ENCODE data around the gene CHMP1B. TPM values are rescaled to one million over a fixed set of nuclear protein-coding genes. Genes with fewer than 3 reads are reported as not detected.

CHMP1B gene
- total RNA-seq, 4 donors from 2014 or later: 39.0 to 82.1 (median 62.2) TPM

GRCh38 chr18:11821208-11821607, 30.0 kb upstream of the CHMP1B start:
- H3K27me3 ChIP-seq: no peaks in the 10 kb centered on the region
- H3K36me3 ChIP-seq: no peaks in the 10 kb centered on the region
- intact Hi-C loops (cut with DNase I; ENCODE audit: low total_unique reads) (no loop called here), in situ Hi-C loops (cut with MboI; ENCODE audit: low pct_ligation_motif_present in 1 of 4, low pct_unique_long_range_greater_than_20kb in 1 of 4, low sequenced_read_pairs in 3 of 4) (no loop called here)
- 87 to 89% methylated on average over 7 of the region's 7 CpGs for WGBS, 2 donors (ENCODE audit: low coverage in 1 of 2)
- DNase-seq: no peak
- H3K27ac ChIP-seq: no peak overlapping the region
- no peak overlapping the region for H3K4me3 ChIP-seq
- H3K4me1 ChIP-seq: no peaks in the 10 kb centered on the region
- H3K9me3 ChIP-seq: no peaks in the 10 kb centered on the region
- TF ChIP-seq CTCF (IDR thresholded peaks at IDR 0.05) (no peak), POLR2AphosphoS5 (IDR thresholded peaks at IDR 0.05) (no peak), POLR2A (IDR thresholded peaks at IDR 0.05) (no peak), EP300 (IDR thresholded peaks at IDR 0.05; ENCODE audit: low read depth) (no peak)

DNA sequence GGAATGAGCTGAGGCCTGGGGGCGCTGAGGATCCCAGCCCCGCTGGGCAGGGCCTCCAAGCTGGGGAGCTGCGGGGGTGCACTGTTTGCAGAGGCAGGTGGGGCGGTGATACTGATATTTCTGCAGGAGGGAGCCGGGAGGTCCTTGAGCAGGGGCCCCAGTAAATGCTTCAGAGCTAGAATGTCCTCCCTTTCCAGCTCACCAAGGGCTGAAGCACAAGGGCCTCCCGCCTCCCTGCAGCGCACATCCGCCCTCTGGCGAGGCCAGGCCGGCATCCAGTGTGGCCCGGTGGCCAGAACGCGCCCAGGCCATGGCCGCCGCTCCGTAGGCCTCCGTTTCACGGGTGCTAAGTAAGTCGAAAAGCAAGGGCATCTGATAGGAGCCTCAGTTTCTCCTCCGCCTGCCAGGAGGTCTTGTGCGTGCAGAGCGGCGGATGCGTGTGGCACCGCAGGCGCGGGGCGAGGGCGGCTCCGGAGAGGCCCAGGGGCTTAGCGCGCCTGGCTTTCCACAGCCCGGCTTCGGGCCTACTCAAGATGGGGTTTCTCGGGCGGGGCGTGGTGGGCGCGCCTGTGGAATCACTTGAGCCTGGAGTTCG, 29.5 kb upstream of the CHMP1B start:
- in situ Hi-C loops (cut with MboI; ENCODE audit: low pct_ligation_motif_present in 1 of 4, low pct_unique_long_range_greater_than_20kb in 1 of 4, low sequenced_read_pairs in 3 of 4) (no loop called here), intact Hi-C loops (cut with DNase I; ENCODE audit: low total_unique reads) (no loop called here)
- no peaks in the 10 kb centered on the region for H3K4me1 ChIP-seq
- TF ChIP-seq EP300 (IDR thresholded peaks at IDR 0.05; ENCODE audit: low read depth) (no peak), CTCF (IDR thresholded peaks at IDR 0.05) (no peak), POLR2AphosphoS5 (IDR thresholded peaks at IDR 0.05) (no peak), POLR2A (IDR thresholded peaks at IDR 0.05) (no peak)
- H3K27me3 ChIP-seq: no peaks in the 10 kb centered on the region
- WGBS, 2 donors (ENCODE audit: low coverage in 1 of 2): 62 to 91% methylated on average over 2 to 38 of the region's 40 CpGs
- H3K36me3 ChIP-seq: no peaks in the 10 kb centered on the region
- H3K9me3 ChIP-seq: no peaks in the 10 kb centered on the region
- H3K27ac ChIP-seq: no peak overlapping the region
- no peak overlapping the region for H3K4me3 ChIP-seq
- no peak for DNase-seq

GRCh38 chr18:11823545-11823944, 27.7 kb upstream of the CHMP1B start:
- H3K36me3 ChIP-seq: no peaks in the 10 kb centered on the region
- no peaks in the 10 kb centered on the region for H3K4me1 ChIP-seq
- 68 to 78% methylated on average over 4 to 5 of the region's 5 CpGs for WGBS, 2 donors (ENCODE audit: low coverage in 1 of 2)
- no peaks in the 10 kb centered on the region for H3K9me3 ChIP-seq
- intact Hi-C loops (cut with DNase I; ENCODE audit: low total_unique reads) (no loop called here), in situ Hi-C loops (cut with MboI; ENCODE audit: low pct_ligation_motif_present in 1 of 4, low pct_unique_long_range_greater_than_20kb in 1 of 4, low sequenced_read_pairs in 3 of 4) (no loop called here)
- H3K4me3 ChIP-seq: no peak overlapping the region
- TF ChIP-seq POLR2A (IDR thresholded peaks at IDR 0.05) (no peak), EP300 (IDR thresholded peaks at IDR 0.05; ENCODE audit: low read depth) (no peak), CTCF (IDR thresholded peaks at IDR 0.05) (no peak), POLR2AphosphoS5 (IDR thresholded peaks at IDR 0.05) (no peak)
- H3K27ac ChIP-seq: no peak overlapping the region
- no peak for DNase-seq
- H3K27me3 ChIP-seq: no peaks in the 10 kb centered on the region

GRCh38 chr18:11826836-11827235, 24.4 kb upstream of the CHMP1B start:
- DNase-seq: no peak
- Histone ChIP-seq H3K27me3 (no peaks in the 10 kb centered on the region), H3K9me3 (no peaks in the 10 kb centered on the region), H3K27ac (no peak overlapping the region), H3K4me3 (no peak overlapping the region), H3K36me3 (no peaks in the 10 kb centered on the region), H3K4me1 (no peaks in the 10 kb centered on the region)
- WGBS, 2 donors (ENCODE audit: low coverage in 1 of 2): 89 to 95% methylated on average over 6 to 12 of the region's 12 CpGs
- no peak for TF ChIP-seq POLR2AphosphoS5 (IDR thresholded peaks at IDR 0.05)
- TF ChIP-seq EP300 (IDR thresholded peaks at IDR 0.05; ENCODE audit: low read depth): no peak
- TF ChIP-seq CTCF (IDR thresholded peaks at IDR 0.05): no peak
- TF ChIP-seq POLR2A (IDR thresholded peaks at IDR 0.05): no peak
- intact Hi-C loops (cut with DNase I; ENCODE audit: low total_unique reads): no loop called here
- in situ Hi-C loops (cut with MboI; ENCODE audit: low pct_ligation_motif_present in 1 of 4, low pct_unique_long_range_greater_than_20kb in 1 of 4, low sequenced_read_pairs in 3 of 4): no loop called here
